ENCODE results near the gene KRT9.

The KRT9 gene

GRCh38 chr17:41527063-41528023 is 44.5 kb downstream of the KRT9 start:
- no peak for DNase-seq (ENCODE audit: low read depth)

GRCh38 chr17:41524261-41524660 is 47.6 kb downstream of the KRT9 start:
- no peak for DNase-seq (ENCODE audit: low read depth)

GRCh38 chr17:41523787-41524186 is 48.1 kb downstream of the KRT9 start:
- DNase-seq (ENCODE audit: low read depth) = no peak

DNA sequence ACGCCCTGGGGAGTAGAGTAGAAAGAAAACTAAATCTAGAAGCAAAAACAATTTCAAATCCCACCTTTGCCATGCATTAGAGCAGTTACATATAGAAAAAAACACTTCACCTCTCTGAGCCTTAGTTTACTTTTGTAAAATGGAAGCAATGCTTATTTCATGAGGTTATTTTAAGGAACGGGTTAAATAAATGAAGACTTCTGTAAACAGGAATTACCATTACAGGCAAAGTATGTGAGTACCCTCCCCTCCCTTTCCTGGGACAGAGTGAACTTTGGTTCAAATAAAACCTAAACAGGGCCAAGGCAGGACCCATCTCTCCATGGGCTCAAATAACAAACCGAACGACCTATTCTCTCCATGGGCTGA is 48.6 kb downstream of the KRT9 start:
- no peak for DNase-seq (ENCODE audit: low read depth)

- DNase-seq (ENCODE audit: low read depth) = no peak
Observed at GRCh38 chr17:41522301-41523224, 49.3 kb downstream of the KRT9 start.

GRCh38 chr17:41521574-41522261 is 50.1 kb downstream of the KRT9 start:
- DNase-seq (ENCODE audit: low read depth) = peak; percentile 12

DNA sequence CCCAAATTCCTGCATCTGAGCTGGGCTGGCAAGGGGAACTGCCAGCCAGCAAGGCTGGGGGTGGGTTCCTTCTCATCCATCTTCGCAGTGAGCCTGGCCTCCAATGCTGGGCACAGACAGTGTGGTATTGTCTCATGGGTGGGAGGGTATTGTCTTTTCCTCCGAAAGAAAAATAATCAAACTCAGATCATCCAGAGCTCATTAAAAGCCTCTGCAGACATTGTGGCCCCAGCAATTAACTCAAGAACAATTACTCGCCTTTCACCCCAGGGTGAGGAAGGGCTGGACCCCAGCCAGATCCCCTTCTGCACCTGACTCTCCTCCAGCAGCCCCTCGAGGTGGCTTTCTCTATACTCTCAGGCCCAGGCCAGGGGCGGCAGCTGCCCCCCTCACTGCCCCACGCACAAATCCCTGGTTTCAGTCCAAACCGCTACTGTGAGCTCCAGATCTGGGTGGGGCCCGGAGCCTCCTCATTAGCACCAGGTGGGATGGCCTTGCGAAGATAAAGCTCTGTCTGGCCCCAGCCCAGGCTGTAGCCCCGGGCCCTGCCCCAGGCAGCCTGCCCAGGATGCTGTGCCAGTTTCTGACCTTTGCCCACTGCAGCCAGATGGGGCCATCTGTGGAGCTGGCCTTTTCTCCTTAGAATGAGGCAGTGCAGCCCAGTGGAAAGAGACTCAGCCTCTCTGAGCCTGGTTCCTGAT is 50.9 kb downstream of the KRT9 start:
- DNase-seq (ENCODE audit: low read depth) = no peak

- DNase-seq (ENCODE audit: low read depth) = no peak
Observed at GRCh38 chr17:41519501-41520224, 52.2 kb downstream of the KRT9 start.

GRCh38 chr17:41518789-41519449 is 52.9 kb downstream of the KRT9 start, which contains the start of gene KRT15:
TSS of gene KRT15 (minus strand) at chr17:41518890. CDS start at chr17:41518827, 63 bp downstream.
- no peak for DNase-seq (ENCODE audit: low read depth)

DNA sequence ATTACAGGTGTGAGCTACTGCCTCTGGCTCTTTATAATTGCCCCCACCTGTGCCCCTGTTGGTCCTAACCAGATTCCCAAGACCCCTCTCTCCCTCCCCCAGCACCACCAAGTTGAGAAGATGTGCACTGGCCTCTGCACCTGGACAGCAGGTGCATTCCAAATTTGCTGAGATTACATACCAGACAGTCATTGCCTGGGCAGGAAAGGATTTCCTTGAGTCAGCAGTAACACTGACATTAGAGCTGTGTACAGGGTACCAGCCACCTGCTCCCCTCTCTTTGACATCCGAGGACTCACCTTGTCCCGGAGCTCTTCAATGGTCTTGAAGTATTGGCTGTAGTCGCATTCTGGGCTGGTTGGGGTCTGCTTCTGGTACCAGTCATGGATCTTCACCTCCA is 53.8 kb downstream of the KRT9 start:
- no peak for DNase-seq (ENCODE audit: low read depth)

DNA sequence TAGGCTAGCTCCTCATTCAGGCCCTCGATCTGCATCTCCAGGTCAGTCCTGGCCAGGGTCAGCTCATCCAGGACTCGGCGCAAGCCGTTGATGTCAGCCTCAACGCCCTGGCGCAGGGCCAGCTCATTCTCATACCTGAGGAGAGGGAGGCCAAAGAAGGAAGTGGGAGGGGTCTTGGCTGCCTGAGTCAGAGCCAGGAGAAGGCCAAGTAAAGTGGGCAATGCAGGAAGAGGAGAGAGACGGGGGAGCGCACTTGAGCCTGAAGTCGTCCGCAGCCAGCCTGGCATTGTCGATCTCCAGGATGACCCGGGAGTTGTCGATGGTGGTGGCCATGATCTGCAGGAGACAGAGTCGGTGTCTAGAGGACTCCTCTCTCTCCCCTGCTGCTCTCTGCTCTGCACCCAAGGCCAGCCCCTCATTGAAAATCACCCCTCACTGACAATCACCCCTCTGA is 55.0 kb downstream of the KRT9 start:
- no peak for DNase-seq (ENCODE audit: low read depth)

DNA sequence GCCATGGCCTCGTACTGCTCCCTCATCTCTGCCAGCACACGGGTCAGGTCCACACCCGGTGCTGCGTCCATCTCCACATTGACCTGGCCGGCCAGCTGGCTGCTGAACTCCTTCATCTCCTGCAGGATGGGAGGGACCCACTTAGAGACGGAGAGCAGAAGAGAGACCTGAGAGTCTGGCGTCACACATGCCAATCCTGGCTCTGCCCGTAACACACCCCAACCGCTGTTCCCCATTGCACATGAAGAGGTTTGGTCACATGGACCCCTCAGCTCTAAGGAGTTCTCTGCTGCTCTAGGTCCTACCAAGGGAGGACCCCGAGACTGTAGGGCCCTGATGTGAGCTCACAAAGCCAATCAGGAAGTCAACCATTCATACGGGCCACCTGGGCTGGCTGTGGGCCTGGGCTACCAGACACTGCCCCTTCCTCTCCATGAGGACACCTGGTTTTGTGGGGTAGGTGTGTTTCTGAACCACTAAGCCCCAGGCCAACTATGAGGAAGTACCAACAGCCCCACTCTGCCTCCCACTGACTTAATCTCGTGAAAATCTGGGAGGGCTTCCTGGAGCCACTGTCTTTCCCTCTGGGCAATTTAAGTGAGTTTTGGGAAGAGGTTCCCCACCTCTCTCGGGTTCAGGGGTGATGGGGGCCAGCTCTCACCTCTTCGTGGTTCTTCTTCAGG is 55.6 kb downstream of the KRT9 start:
- no peak for DNase-seq (ENCODE audit: low read depth)

Measured in fibroblast of the conjunctiva (primary cell).